B cell (primary cell): ENCODE data around the gene RIT2. TPM values are rescaled to one million over a fixed set of nuclear protein-coding genes. Genes with fewer than 3 reads are reported as not detected.

Source experiments
- ATAC-seq: fragments of 200-7000 bp; cut with Tn5 transposase; one replicate; pipeline ENCODE4 v1.10.0; 2021; ENCODE audit warnings: low read depth, mild to moderate bottlenecking, moderate number of reproducible peaks, moderate library complexity
- CTCF ChIA-PET: fragments of 350-600 bp; sonication (Branson Sonifier 250); formaldehyde crosslinking; loops from one replicate; lab custom pipeline; 2021; ENCODE audit warnings: antibody characterized with exemption, inconsistent platforms; lab: Charles Lee
- POLR2A ChIA-PET: fragments of 350-600 bp; sonication (Branson Sonifier 250); formaldehyde crosslinking; loops from one replicate; lab custom pipeline; 2021; ENCODE audit warnings: antibody characterized with exemption; lab: Charles Lee
- DNase-seq: peaks from one replicate; pipeline ENCODE4 v3.0.0; 2013
- H2AFZ ChIP-seq: 2 replicates; pipeline ENCODE4 v1.6.1; 2012; ENCODE audit warnings: mild to moderate bottlenecking, low read depth, low read length; ENCODE audit not compliant: insufficient read depth, poor library complexity, severe bottlenecking
- H3K27ac ChIP-seq, 2 donors: 1 replicate in 1 of 2; 2 replicates in 1 of 2; pipeline ENCODE4 v1.5.1; 2012 to 2013; ENCODE audit warnings: low read length in 2 of 2, mild to moderate bottlenecking in 2 of 2, moderate library complexity in 1 of 2
- H3K27me3 ChIP-seq, 4 experiments: fragments of 200-600 bp in 1 of 4; sonication (generic) in 1 of 4; replicated peaks in 1 of 4; 1 replicate in 2 of 4; 2 replicates in 2 of 4; pipeline versions ENCODE4 v1.6.1 to v1.7.0; 2013 to 2016; ENCODE audit warnings: low read length in 3 of 4, mild to moderate bottlenecking in 2 of 4, mixed read lengths in 1 of 4, moderate library complexity in 1 of 4; ENCODE audit not compliant: insufficient read depth in 4 of 4, control insufficient read depth in 3 of 4; ENCODE audit errors: control extremely low read depth in 1 of 4
- H3K36me3 ChIP-seq, 2 experiments: replicated peaks in 1 of 2; 1 replicate in 1 of 2; 2 replicates in 1 of 2; pipeline versions ENCODE4 v1.6.1 to v1.7.1; 2013; ENCODE audit warnings: low read length in 1 of 2; ENCODE audit not compliant: insufficient read depth in 2 of 2, control insufficient read depth in 1 of 2; ENCODE audit errors: control extremely low read depth in 1 of 2, extremely low read depth in 1 of 2
- H3K4me1 ChIP-seq, 2 donors: fragments of 200-600 bp in 1 of 2; sonication (generic) in 1 of 2; 1 replicate in 1 of 2; 2 replicates in 1 of 2; pipeline versions ENCODE4 v1.5.1 to v1.6.1; 2013 to 2017; ENCODE audit warnings: low read length in 2 of 2; ENCODE audit not compliant: control insufficient read depth in 2 of 2, insufficient read depth in 2 of 2
- H3K4me2 ChIP-seq: replicated peaks from 2 replicates; pipeline ENCODE3; 2012; ENCODE audit warnings: mild to moderate bottlenecking, low read depth, low read length; ENCODE audit not compliant: poor library complexity, severe bottlenecking
- H3K4me3 ChIP-seq, 5 experiments: fragments of 200-600 bp in 1 of 5; sonication (generic) in 1 of 5; 1 replicate in 3 of 5; 2 replicates in 2 of 5; pipeline versions ENCODE4 v1.5.1 to v1.7.0; 2011 to 2016; ENCODE audit warnings: low read length in 4 of 5, mild to moderate bottlenecking in 4 of 5, low read depth in 2 of 5, control low read depth in 1 of 5, moderate library complexity in 1 of 5; ENCODE audit not compliant: insufficient read depth in 1 of 5; ENCODE audit errors: control extremely low read depth in 1 of 5, extremely low read depth in 1 of 5
- H3K79me2 ChIP-seq: fragments of 200-600 bp; sonication (generic); one replicate; pipeline ENCODE4 v1.6.0; 2016; ENCODE audit warnings: low read length; ENCODE audit not compliant: control insufficient read depth, insufficient read depth
- H3K9ac ChIP-seq: fragments of 200-600 bp; sonication (generic); 2 replicates; pipeline ENCODE4 v1.6.1; 2017; ENCODE audit warnings: mild to moderate bottlenecking, low read length, moderate library complexity
- H3K9me3 ChIP-seq, 3 donors: one replicate each; pipeline versions ENCODE4 v1.6.1 to v1.7.1; 2013; ENCODE audit warnings: low read length in 2 of 3; ENCODE audit not compliant: control insufficient read depth in 2 of 3, insufficient read depth in 1 of 3; ENCODE audit errors: control extremely low read depth in 1 of 3
- H4K20me1 ChIP-seq: 2 replicates; pipeline ENCODE4 v1.6.0; 2012; ENCODE audit warnings: mild to moderate bottlenecking, low read length; ENCODE audit not compliant: insufficient read depth, control insufficient read depth, poor library complexity, severe bottlenecking
- H3K27ac Mint-ChIP-seq: one replicate; pipeline ENCODE4 v1.8.0; 2021; ENCODE audit warnings: mixed read lengths
- H3K27me3 Mint-ChIP-seq: one replicate; pipeline ENCODE4 v1.8.0; 2021; ENCODE audit warnings: mixed read lengths
- H3K4me1 Mint-ChIP-seq: one replicate; pipeline ENCODE4 v1.8.0; 2021; ENCODE audit warnings: mixed read lengths
- H3K4me3 Mint-ChIP-seq: one replicate; pipeline ENCODE4 v1.8.0; 2021; ENCODE audit warnings: mixed read lengths
- H3K9me3 Mint-ChIP-seq: one replicate; pipeline ENCODE4 v1.8.0; 2022; ENCODE audit warnings: mixed read lengths; ENCODE audit not compliant: insufficient read depth
- CTCF ChIP-seq: fragments of 200-600 bp; IDR thresholded peaks from one replicate; pipeline ENCODE4 v1.8.0; 2022; ENCODE audit warnings: antibody characterized with exemption, mild to moderate bottlenecking
- EZH2 ChIP-seq: IDR thresholded peaks from 2 replicates; pipeline ENCODE4 v1.6.1; 2012; ENCODE audit warnings: borderline replicate concordance, low read depth, mild to moderate bottlenecking, moderate library complexity, low read length; ENCODE audit not compliant: insufficient read depth, poor library complexity, severe bottlenecking
- WGBS: methylation state at CpG from one replicate; pipeline ENCODE4 v1.1.5; 2013; ENCODE audit warnings: missing lambda C conversion rate; ENCODE audit not compliant: insufficient coverage; 5-methylcytosine and 5-hydroxymethylcytosine counted together
- intact Hi-C: fragments of 100-400 bp; cut with micrococcal nuclease; formaldehyde crosslinking; loops from one replicate; pipeline ENCODE4 v1.10.0; 2022
- polyA plus RNA-seq: library from polyadenylated mRNA; depleted of rRNA; stranded (reverse); fragments of >200 nt; gene quantifications from 2 replicates; pipeline ENCODE4 v1.2.3, GENCODE V29; 2012
- total RNA-seq, 2 donors: library from RNA; stranded (reverse); fragments of 120-200 nt in 1 of 2; gene quantifications; 1 replicate in 1 of 2; 2 replicates in 1 of 2; pipeline versions ENCODE4 v1.2.3 to v1.2.4, GENCODE V29; 2013 to 2022

RIT2 gene
- total and polyA plus RNA-seq, 2 donors (not counting 1 experiment from before 2014, with no cell fraction given): not detected

- H3K36me3 ChIP-seq: no peaks in the 10 kb centered on the region
- H2AFZ ChIP-seq: no peak overlapping the region
- intact Hi-C loops: no loop called here
- no peaks in the 10 kb centered on the region for H3K79me2 ChIP-seq
- no peak for DNase-seq
- no peaks in the 10 kb centered on the region for H4K20me1 ChIP-seq
- no peak overlapping the region for H3K27ac ChIP-seq
- no peak overlapping the region for H3K4me2 ChIP-seq
- ChIA-PET POLR2A (no interaction called here), CTCF (no interaction called here)
- Mint-ChIP-seq H3K27me3 (no peaks in the 10 kb centered on the region), H3K27ac (no peak overlapping the region), H3K4me3 (no peak overlapping the region), H3K9me3 (peaks cover 1% of the 10 kb centered on the region), H3K4me1 (no peaks in the 10 kb centered on the region)
- H3K9me3 ChIP-seq: peaks cover 0 to 1% (median 0%) of the 10 kb centered on the region in 3 donors
- H3K4me1 ChIP-seq: no peaks in the 10 kb centered on the region
- no peaks in the 10 kb centered on the region for H3K27me3 ChIP-seq
- ATAC-seq: no peak
- H3K4me3 ChIP-seq: no peak overlapping the region
- TF ChIP-seq CTCF (no peak), EZH2 (no peak)
- H3K9ac ChIP-seq: no peak overlapping the region
Observed at GRCh38 chr18:42780171-42780570, 335.3 kb downstream of the RIT2 start.

GRCh38 chr18:42778445-42779042, 336.9 kb downstream of the RIT2 start:
- no peak overlapping the region for H3K27ac Mint-ChIP-seq

More at GRCh38 chr18:42778445-42779042, 336.9 kb downstream of the RIT2 start:
- Mint-ChIP-seq H3K27me3 (no peaks in the 10 kb centered on the region), H3K4me3 (no peak overlapping the region), H3K9me3 (no peaks in the 10 kb centered on the region), H3K4me1 (no peaks in the 10 kb centered on the region)
- TF ChIP-seq CTCF: no peak
- no peak for TF ChIP-seq EZH2
- Histone ChIP-seq H3K36me3 (no peaks in the 10 kb centered on the region), H3K4me1 (no peaks in the 10 kb centered on the region), H3K27me3 (no peaks in the 10 kb centered on the region), H4K20me1 (no peaks in the 10 kb centered on the region), H3K9ac (no peak overlapping the region), H3K4me2 (no peak overlapping the region), H3K79me2 (no peaks in the 10 kb centered on the region), H3K9me3 (no peaks in the 10 kb centered on the region), H3K27ac (no peak overlapping the region), H3K4me3 (no peak overlapping the region), H2AFZ (no peak overlapping the region)
- intact Hi-C loops: no loop called here
- CTCF ChIA-PET: no interaction called here
- ATAC-seq (no peak), DNase-seq (no peak)
- WGBS: 77% methylated on average over 2 of the region's 4 CpGs
- POLR2A ChIA-PET: no interaction called here
